GM12892 (cell line): ENCODE measurements around the gene GPR39.

Experiments used
- POLR2A ChIP-seq: IDR thresholded peaks from 2 replicates; pipeline ENCODE4 v1.6.1; 2011; ENCODE audit warnings: low read depth, low read length, control low read depth
- POLR2AphosphoS5 ChIP-seq: IDR thresholded peaks from 2 replicates; pipeline ENCODE4 v1.6.1; 2011; ENCODE audit warnings: low read depth, low read length, control low read depth
- TAF1 ChIP-seq: IDR thresholded peaks from 2 replicates; pipeline ENCODE4 v1.6.1; 2011; ENCODE audit warnings: low read depth, mild to moderate bottlenecking, control low read depth, low read length, borderline replicate concordance

GRCh38 chr2:132465917-132466316 is 49.3 kb downstream of the GPR39 start:
- TF ChIP-seq POLR2A = no peak
- TF ChIP-seq POLR2AphosphoS5 = no peak
- no peak for TF ChIP-seq TAF1
